ENCODE measurements around the gene CACNG3.

GRCh38 chr16:24409045-24409444 lies 152.9 kb downstream of the CACNG3 start:
- TF ChIP-seq CTCF (IDR thresholded peaks at IDR 0.05 in 8 of 11, conservative IDR thresholded peaks at IDR 0.05 in 3 of 11) (no peak), POLR2A (IDR thresholded peaks at IDR 0.05) (no peak), POLR2AphosphoS5 (IDR thresholded peaks at IDR 0.05) (no peak)

Measured in spleen (tissue), 7 donors.